ENCODE data around the gene TTC8. TPM values are rescaled to one million over a fixed set of nuclear protein-coding genes. Genes with fewer than 3 reads are reported as not detected.
A peak's percentile ranks its signal among the peaks of the same experiment; 100 is the strongest.
"Not testable (repeated sequence)": the region's sequence is repeated elsewhere in the genome, so short reads cannot be mapped to it uniquely, and the experiment has no call there.

Gene TTC8
- total RNA-seq = 10 to 100 TPM; 10.4 to 23.6 (median 17.6) TPM
- polyA plus RNA-seq = 1 to 10 TPM; 4.5 to 9.2 (median 7.4) TPM
- long read RNA-seq, donor 1, full-length matches to known transcripts = 1 of 1 reads
- long read RNA-seq, donor 1, partial matches to known transcripts = 0 of 1 reads
- long read RNA-seq, donor 1, other reads (novel, unspliced or antisense) = 0 of 1 reads
- long read RNA-seq, donor 2 = 0 reads

GRCh38 chr14:88824314-88825077 lies at the start of gene TTC8:
Gene TTC8 (plus strand): TSS chr14:88824651. CDS start chr14:88824708, 57 bp downstream.
- 0 to 1% (median 1%) methylated on average over 27 to 50 of the region's 50 CpGs for WGBS, 5 donors
- intact Hi-C loops (cut with DNase I; ENCODE audit: low total_unique reads) = no loop called here
- H3K27me3 ChIP-seq (replicated peaks in 1 of 7) = peaks cover 0 to 3% (median 0%) of the 10 kb centered on the region in 7 donors
- peak; percentile 97 for DNase-seq
- H3K4me3 ChIP-seq = peak within 1 kb of the TSS; percentile 56 to 84 (median 69)
- no peaks in the 10 kb centered on the region for H3K9me3 ChIP-seq
- H3K27ac ChIP-seq = peak within 1 kb of the TSS; percentile 78 to 93 (median 87)
- no peak for TF ChIP-seq POLR2A (IDR thresholded peaks at IDR 0.05)
- TF ChIP-seq, protein P1, sequence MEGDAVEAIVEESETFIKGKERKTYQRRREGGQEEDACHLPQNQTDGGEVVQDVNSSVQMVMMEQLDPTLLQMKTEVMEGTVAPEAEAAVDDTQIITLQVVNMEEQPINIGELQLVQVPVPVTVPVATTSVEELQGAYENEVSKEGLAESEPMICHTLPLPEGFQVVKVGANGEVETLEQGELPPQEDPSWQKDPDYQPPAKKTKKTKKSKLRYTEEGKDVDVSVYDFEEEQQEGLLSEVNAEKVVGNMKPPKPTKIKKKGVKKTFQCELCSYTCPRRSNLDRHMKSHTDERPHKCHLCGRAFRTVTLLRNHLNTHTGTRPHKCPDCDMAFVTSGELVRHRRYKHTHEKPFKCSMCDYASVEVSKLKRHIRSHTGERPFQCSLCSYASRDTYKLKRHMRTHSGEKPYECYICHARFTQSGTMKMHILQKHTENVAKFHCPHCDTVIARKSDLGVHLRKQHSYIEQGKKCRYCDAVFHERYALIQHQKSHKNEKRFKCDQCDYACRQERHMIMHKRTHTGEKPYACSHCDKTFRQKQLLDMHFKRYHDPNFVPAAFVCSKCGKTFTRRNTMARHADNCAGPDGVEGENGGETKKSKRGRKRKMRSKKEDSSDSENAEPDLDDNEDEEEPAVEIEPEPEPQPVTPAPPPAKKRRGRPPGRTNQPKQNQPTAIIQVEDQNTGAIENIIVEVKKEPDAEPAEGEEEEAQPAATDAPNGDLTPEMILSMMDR (IDR thresholded peaks at IDR 0.05 in 8 of 11, conservative IDR thresholded peaks at IDR 0.05 in 3 of 11) = peak in 2 of 11 experiments; percentile 8 to 31
- peak; percentile 90 to 94 (median 91) for TF ChIP-seq POLR2AphosphoS5 (IDR thresholded peaks at IDR 0.05)
- no peaks in the 10 kb centered on the region for H3K36me3 ChIP-seq
- peaks cover 0 to 30% (median 22%) of the 10 kb centered on the region in 6 donors for H3K4me1 ChIP-seq

- DNase-seq = no peak
- 91 to 100% (median 92%) methylated on average over 2 to 3 of the region's 3 CpGs for WGBS, 5 donors
- H3K4me3 ChIP-seq = no peak overlapping the region
- H3K4me1 ChIP-seq = no peaks in the 10 kb centered on the region
- H3K36me3 ChIP-seq = no peaks in the 10 kb centered on the region
- intact Hi-C loops (cut with DNase I; ENCODE audit: low total_unique reads) = no loop called here
- TF ChIP-seq, protein P1 (IDR thresholded peaks at IDR 0.05 in 8 of 11, conservative IDR thresholded peaks at IDR 0.05 in 3 of 11) = no peak
- TF ChIP-seq POLR2AphosphoS5 (IDR thresholded peaks at IDR 0.05) (no peak), POLR2A (IDR thresholded peaks at IDR 0.05) (no peak)
- no peaks in the 10 kb centered on the region for H3K27me3 ChIP-seq (replicated peaks in 1 of 7)
- H3K27ac ChIP-seq = no peak overlapping the region
- H3K9me3 ChIP-seq = no peaks in the 10 kb centered on the region
Measured at GRCh38 chr14:88775532-88775931, 48.9 kb upstream of the TTC8 start.

GRCh38 chr14:88785911-88786310 lies 38.5 kb upstream of the TTC8 start:
- WGBS, 5 donors = 88 to 98% (median 93%) methylated on average over 1 of the region's 1 CpG
- Histone ChIP-seq H3K9me3 (peaks cover 0 to 31% (median 17%) of the 10 kb centered on the region in 8 donors), H3K4me1 (no peaks in the 10 kb centered on the region), H3K4me3 (no peak overlapping the region), H3K36me3 (no peaks in the 10 kb centered on the region), H3K27ac (no peak overlapping the region), H3K27me3 (replicated peaks in 1 of 7) (peaks cover 0 to 11% (median 0%) of the 10 kb centered on the region in 7 donors)
- DNase-seq = no peak
- intact Hi-C loops (cut with DNase I; ENCODE audit: low total_unique reads) = no loop called here
- TF ChIP-seq POLR2A (IDR thresholded peaks at IDR 0.05) = no peak
- TF ChIP-seq POLR2AphosphoS5 (IDR thresholded peaks at IDR 0.05) = no peak
- TF ChIP-seq, protein P1 (IDR thresholded peaks at IDR 0.05 in 8 of 11, conservative IDR thresholded peaks at IDR 0.05 in 3 of 11) = no peak

- Histone ChIP-seq H3K27me3 (replicated peaks in 1 of 7) (peaks cover 0 to 19% (median 0%) of the 10 kb centered on the region in 7 donors), H3K4me1 (peaks cover 0 to 7% (median 4%) of the 10 kb centered on the region in 6 donors), H3K9me3 (peaks cover 0 to 31% (median 17%) of the 10 kb centered on the region in 8 donors), H3K27ac (no peak overlapping the region), H3K4me3 (no peak overlapping the region), H3K36me3 (no peaks in the 10 kb centered on the region)
- TF ChIP-seq, protein P1 (IDR thresholded peaks at IDR 0.05 in 8 of 11, conservative IDR thresholded peaks at IDR 0.05 in 3 of 11) = no peak
- TF ChIP-seq POLR2AphosphoS5 (IDR thresholded peaks at IDR 0.05) (no peak), POLR2A (IDR thresholded peaks at IDR 0.05) (no peak)
- intact Hi-C loops (cut with DNase I; ENCODE audit: low total_unique reads) = no loop called here
- 70 to 80% (median 75%) methylated on average over 4 of the region's 4 CpGs for WGBS, 5 donors
- no peak for DNase-seq
Measured at GRCh38 chr14:88786715-88787114, 37.7 kb upstream of the TTC8 start.

DNA sequence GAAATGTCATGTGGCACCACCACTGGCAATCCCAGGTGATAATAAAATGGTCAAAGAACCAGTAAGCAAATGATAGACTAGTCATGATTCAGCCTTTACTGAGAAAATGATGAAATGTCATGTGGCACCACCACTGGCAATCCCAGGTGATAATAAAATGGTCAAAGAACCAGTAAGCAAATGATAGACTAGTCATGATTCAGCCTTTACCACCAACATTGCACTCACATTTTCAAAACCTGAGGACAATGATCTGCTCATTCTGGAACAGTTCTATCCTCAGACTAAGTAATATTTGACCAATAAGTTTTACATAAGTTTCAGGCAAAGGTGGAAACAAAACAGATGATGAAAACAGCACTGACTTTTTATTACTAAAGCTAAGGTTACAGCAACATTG lies 34.9 kb upstream of the TTC8 start:
- H3K27ac ChIP-seq; intact Hi-C loops (cut with DNase I; ENCODE audit: low total_unique reads); H3K9me3 ChIP-seq; H3K4me3 ChIP-seq; DNase-seq; H3K36me3 ChIP-seq: not testable (repeated sequence)
- Histone ChIP-seq H3K4me1 (peaks cover 0 to 21% (median 16%) of the 10 kb centered on the region in 6 donors), H3K27me3 (replicated peaks in 1 of 7) (peaks cover 0 to 34% (median 0%) of the 10 kb centered on the region in 7 donors)
